GM23338 (cell line): ENCODE results near the gene SYK. TPM values are rescaled to one million over a fixed set of nuclear protein-coding genes. Genes with fewer than 3 reads are reported as not detected.

ENCODE experiments used
- ATAC-seq: fragments of 200-7000 bp; cut with Tn5 transposase; 3 replicates; pipeline ENCODE4 v1.9.1; 2020
- DNase-seq: peaks from one replicate; pipeline ENCODE4 v3.0.0-alpha.2; 2015; ENCODE audit warnings: low spot score
- H2AFZ ChIP-seq: fragments of 200-600 bp; sonication (generic); 2 replicates; pipeline ENCODE4 v1.8.0; 2016; ENCODE audit warnings: antibody characterized with exemption, mild to moderate bottlenecking, moderate library complexity
- H3F3A ChIP-seq: fragments of 200-600 bp; sonication (generic); replicated peaks from 2 replicates; pipeline ENCODE4 v1.8.0; 2017; ENCODE audit warnings: antibody characterized with exemption, mixed run types, low read depth
- H3K27ac ChIP-seq: fragments of 200-600 bp; sonication (generic); 2 replicates; pipeline ENCODE4 v1.6.1; 2016; ENCODE audit warnings: low read depth
- H3K27me3 ChIP-seq: fragments of 200-600 bp; sonication (generic); 2 replicates; pipeline ENCODE4 v1.8.0; 2016; ENCODE audit warnings: mild to moderate bottlenecking, mixed run types, moderate library complexity; ENCODE audit not compliant: insufficient read depth
- H3K36me3 ChIP-seq: fragments of 200-600 bp; sonication (generic); 2 replicates; pipeline ENCODE4 v1.8.0; 2016; ENCODE audit warnings: mild to moderate bottlenecking; ENCODE audit not compliant: insufficient read depth
- H3K4me1 ChIP-seq: fragments of 200-600 bp; sonication (generic); 2 replicates; pipeline ENCODE4 v1.8.0; 2016; ENCODE audit warnings: mild to moderate bottlenecking, moderate library complexity; ENCODE audit not compliant: insufficient read depth
- H3K4me2 ChIP-seq: fragments of 200-600 bp; sonication (generic); 2 replicates; pipeline ENCODE4 v1.7.1; 2017; ENCODE audit warnings: mixed run types
- H3K4me3 ChIP-seq: fragments of 200-600 bp; sonication (generic); 2 replicates; pipeline ENCODE4 v1.6.1; 2016; ENCODE audit warnings: mixed run types
- H3K79me2 ChIP-seq: fragments of 200-600 bp; sonication (generic); replicated peaks from 2 replicates; pipeline ENCODE4 v1.8.0; 2017; ENCODE audit warnings: mild to moderate bottlenecking; ENCODE audit not compliant: insufficient read depth
- H3K9me2 ChIP-seq: fragments of 200-600 bp; sonication (generic); 2 replicates; pipeline ENCODE4 v1.8.0; 2017; ENCODE audit not compliant: insufficient read depth
- H4K20me1 ChIP-seq: fragments of 200-600 bp; sonication (generic); replicated peaks from 2 replicates; pipeline ENCODE4 v1.8.0; 2017; ENCODE audit warnings: mild to moderate bottlenecking; ENCODE audit not compliant: insufficient read depth
- H3K27ac Mint-ChIP-seq: 2 replicates; pipeline ENCODE4 v1.8.0; 2020; ENCODE audit warnings: inconsistent platforms, mild to moderate bottlenecking, moderate library complexity, mixed read lengths
- H3K27me3 Mint-ChIP-seq: 3 replicates; pipeline ENCODE4 v1.8.0; 2022; ENCODE audit warnings: low read depth, mild to moderate bottlenecking, moderate library complexity, mixed read lengths, inconsistent platforms; ENCODE audit not compliant: insufficient read depth, poor library complexity
- H3K36me3 Mint-ChIP-seq: 3 replicates; pipeline ENCODE4 v1.8.0; 2021; ENCODE audit warnings: low read depth, mild to moderate bottlenecking, inconsistent platforms, moderate library complexity, mixed read lengths
- H3K4me1 Mint-ChIP-seq: 3 replicates; pipeline ENCODE4 v1.8.0; 2020; ENCODE audit warnings: mild to moderate bottlenecking, inconsistent platforms, mixed read lengths
- H3K4me3 Mint-ChIP-seq: 3 replicates; pipeline ENCODE4 v1.8.0; 2021; ENCODE audit warnings: moderate library complexity, mild to moderate bottlenecking, inconsistent platforms, mixed read lengths
- H3K9me3 Mint-ChIP-seq: 3 replicates; pipeline ENCODE4 v1.8.0; 2020; ENCODE audit warnings: moderate library complexity, mild to moderate bottlenecking, inconsistent platforms, mixed read lengths
- CREB1 ChIP-seq: fragments of 250-450 bp; sonication (Bioruptor Pico); IDR thresholded peaks from 2 replicates; pipeline ENCODE4 v1.5.0; 2020; ENCODE audit warnings: low read depth, mild to moderate bottlenecking, moderate library complexity
- EZH2 ChIP-seq: fragments of 200-600 bp; sonication (generic); IDR thresholded peaks from one replicate; pipeline ENCODE4 v1.8.0; 2017; ENCODE audit warnings: antibody characterized with exemption, mild to moderate bottlenecking, low read depth; ENCODE audit not compliant: unreplicated experiment
- EZH2phosphoT487 ChIP-seq: fragments of 200-600 bp; sonication (generic); IDR thresholded peaks from one replicate; pipeline ENCODE4 v1.8.1; 2018; ENCODE audit warnings: antibody characterized with exemption; ENCODE audit not compliant: unreplicated experiment
- JUNB ChIP-seq: IDR thresholded peaks from one replicate; pipeline ENCODE4 v1.6.1; 2016; ENCODE audit warnings: antibody characterized with exemption; ENCODE audit not compliant: unreplicated experiment
- NANOG ChIP-seq: IDR thresholded peaks from 2 replicates; pipeline ENCODE4 v1.6.1; 2016; ENCODE audit warnings: antibody characterized with exemption, borderline replicate concordance
- POLR2AphosphoS5 ChIP-seq: IDR thresholded peaks from 2 replicates; pipeline ENCODE4 v1.6.1; 2016; ENCODE audit warnings: antibody characterized with exemption, low read depth
- REST ChIP-seq: IDR thresholded peaks from one replicate; pipeline ENCODE4 v1.6.1; 2018; ENCODE audit warnings: antibody characterized with exemption; ENCODE audit not compliant: unreplicated experiment
- STAT1 ChIP-seq: IDR thresholded peaks from one replicate; pipeline ENCODE4 v1.6.1; 2016; ENCODE audit warnings: antibody characterized with exemption; ENCODE audit not compliant: unreplicated experiment
- ZNF114 ChIP-seq: fragments of 250-450 bp; sonication (Bioruptor Pico); IDR thresholded peaks from 2 replicates; pipeline ENCODE4 v1.5.0; 2020; ENCODE audit warnings: mild to moderate bottlenecking, moderate library complexity
- ZNF331 ChIP-seq: fragments of 250-450 bp; sonication (Bioruptor Pico); IDR thresholded peaks from 2 replicates; pipeline ENCODE4 v1.5.0; 2020; ENCODE audit warnings: low read depth, mild to moderate bottlenecking, moderate library complexity
- polyA plus RNA-seq: library from polyadenylated mRNA; unstranded; fragments of >200 nt; fragmentation: Nextera tagmentation; extraction: Ambion mirVana; gene quantifications from 2 replicates; pipeline ENCODE4 v1.2.1, GENCODE V29; 2016
- total RNA-seq: library from RNA; depleted of rRNA; stranded (reverse); fragments of >200 nt; shearing (Covaris generic); gene quantifications from 2 replicates; pipeline ENCODE4 v1.2.3, GENCODE V29; 2014
- TF ChIP-seq, protein P1 (sequence below): IDR thresholded peaks from 2 replicates; pipeline ENCODE4 v1.6.1; 2016; ENCODE audit warnings: antibody characterized with exemption
- TF ChIP-seq, protein P2 (sequence below), 2 experiments: fragments of 200-600 bp in 1 of 2; sonication (generic) in 1 of 2; conservative IDR thresholded peaks; 2 replicates each; pipeline versions ENCODE4 v1.5.1 to v1.6.1; 2016 to 2017; ENCODE audit warnings: antibody characterized with exemption in 2 of 2, low read depth in 2 of 2, mild to moderate bottlenecking in 2 of 2, moderate library complexity in 1 of 2
- TF ChIP-seq, protein P3 (sequence below): fragments of 250-450 bp; sonication (Bioruptor Pico); IDR thresholded peaks from 2 replicates; pipeline ENCODE4 v1.5.0; 2020; ENCODE audit warnings: mild to moderate bottlenecking, moderate library complexity

Gene SYK
- total and polyA plus RNA-seq, 2 experiments from 2014 or later = 1.5 to 5.8 TPM

GRCh38 chr9:90907790-90908189 is 106.2 kb downstream of the SYK start:
- DNase-seq (no peak), ATAC-seq (no peak)
- Histone ChIP-seq H2AFZ (no peak overlapping the region), H3K4me3 (no peak overlapping the region), H3K79me2 (no peaks in the 10 kb centered on the region), H3K27me3 (no peaks in the 10 kb centered on the region), H4K20me1 (no peaks in the 10 kb centered on the region), H3K4me2 (no peak overlapping the region), H3K27ac (no peak overlapping the region), H3K9me2 (no peaks in the 10 kb centered on the region), H3K36me3 (no peaks in the 10 kb centered on the region), H3K4me1 (no peaks in the 10 kb centered on the region), H3F3A (no peaks in the 10 kb centered on the region)
- TF ChIP-seq CREB1 (CRISPR knock-in tag) (no peak), STAT1 (no peak), EZH2phosphoT487 (no peak), ZNF114 (CRISPR knock-in tag) (no peak), REST (no peak), NANOG (no peak), POLR2AphosphoS5 (no peak), JUNB (no peak), EZH2 (no peak), ZNF331 (no peak)
- TF ChIP-seq, protein P1, sequence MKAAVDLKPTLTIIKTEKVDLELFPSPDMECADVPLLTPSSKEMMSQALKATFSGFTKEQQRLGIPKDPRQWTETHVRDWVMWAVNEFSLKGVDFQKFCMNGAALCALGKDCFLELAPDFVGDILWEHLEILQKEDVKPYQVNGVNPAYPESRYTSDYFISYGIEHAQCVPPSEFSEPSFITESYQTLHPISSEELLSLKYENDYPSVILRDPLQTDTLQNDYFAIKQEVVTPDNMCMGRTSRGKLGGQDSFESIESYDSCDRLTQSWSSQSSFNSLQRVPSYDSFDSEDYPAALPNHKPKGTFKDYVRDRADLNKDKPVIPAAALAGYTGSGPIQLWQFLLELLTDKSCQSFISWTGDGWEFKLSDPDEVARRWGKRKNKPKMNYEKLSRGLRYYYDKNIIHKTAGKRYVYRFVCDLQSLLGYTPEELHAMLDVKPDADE = no peak
- TF ChIP-seq, protein P2, sequence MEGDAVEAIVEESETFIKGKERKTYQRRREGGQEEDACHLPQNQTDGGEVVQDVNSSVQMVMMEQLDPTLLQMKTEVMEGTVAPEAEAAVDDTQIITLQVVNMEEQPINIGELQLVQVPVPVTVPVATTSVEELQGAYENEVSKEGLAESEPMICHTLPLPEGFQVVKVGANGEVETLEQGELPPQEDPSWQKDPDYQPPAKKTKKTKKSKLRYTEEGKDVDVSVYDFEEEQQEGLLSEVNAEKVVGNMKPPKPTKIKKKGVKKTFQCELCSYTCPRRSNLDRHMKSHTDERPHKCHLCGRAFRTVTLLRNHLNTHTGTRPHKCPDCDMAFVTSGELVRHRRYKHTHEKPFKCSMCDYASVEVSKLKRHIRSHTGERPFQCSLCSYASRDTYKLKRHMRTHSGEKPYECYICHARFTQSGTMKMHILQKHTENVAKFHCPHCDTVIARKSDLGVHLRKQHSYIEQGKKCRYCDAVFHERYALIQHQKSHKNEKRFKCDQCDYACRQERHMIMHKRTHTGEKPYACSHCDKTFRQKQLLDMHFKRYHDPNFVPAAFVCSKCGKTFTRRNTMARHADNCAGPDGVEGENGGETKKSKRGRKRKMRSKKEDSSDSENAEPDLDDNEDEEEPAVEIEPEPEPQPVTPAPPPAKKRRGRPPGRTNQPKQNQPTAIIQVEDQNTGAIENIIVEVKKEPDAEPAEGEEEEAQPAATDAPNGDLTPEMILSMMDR (conservative IDR thresholded peaks at IDR 0.05; ENCODE audit: low read depth in 2 of 2) = no peak
- TF ChIP-seq, protein P3, sequence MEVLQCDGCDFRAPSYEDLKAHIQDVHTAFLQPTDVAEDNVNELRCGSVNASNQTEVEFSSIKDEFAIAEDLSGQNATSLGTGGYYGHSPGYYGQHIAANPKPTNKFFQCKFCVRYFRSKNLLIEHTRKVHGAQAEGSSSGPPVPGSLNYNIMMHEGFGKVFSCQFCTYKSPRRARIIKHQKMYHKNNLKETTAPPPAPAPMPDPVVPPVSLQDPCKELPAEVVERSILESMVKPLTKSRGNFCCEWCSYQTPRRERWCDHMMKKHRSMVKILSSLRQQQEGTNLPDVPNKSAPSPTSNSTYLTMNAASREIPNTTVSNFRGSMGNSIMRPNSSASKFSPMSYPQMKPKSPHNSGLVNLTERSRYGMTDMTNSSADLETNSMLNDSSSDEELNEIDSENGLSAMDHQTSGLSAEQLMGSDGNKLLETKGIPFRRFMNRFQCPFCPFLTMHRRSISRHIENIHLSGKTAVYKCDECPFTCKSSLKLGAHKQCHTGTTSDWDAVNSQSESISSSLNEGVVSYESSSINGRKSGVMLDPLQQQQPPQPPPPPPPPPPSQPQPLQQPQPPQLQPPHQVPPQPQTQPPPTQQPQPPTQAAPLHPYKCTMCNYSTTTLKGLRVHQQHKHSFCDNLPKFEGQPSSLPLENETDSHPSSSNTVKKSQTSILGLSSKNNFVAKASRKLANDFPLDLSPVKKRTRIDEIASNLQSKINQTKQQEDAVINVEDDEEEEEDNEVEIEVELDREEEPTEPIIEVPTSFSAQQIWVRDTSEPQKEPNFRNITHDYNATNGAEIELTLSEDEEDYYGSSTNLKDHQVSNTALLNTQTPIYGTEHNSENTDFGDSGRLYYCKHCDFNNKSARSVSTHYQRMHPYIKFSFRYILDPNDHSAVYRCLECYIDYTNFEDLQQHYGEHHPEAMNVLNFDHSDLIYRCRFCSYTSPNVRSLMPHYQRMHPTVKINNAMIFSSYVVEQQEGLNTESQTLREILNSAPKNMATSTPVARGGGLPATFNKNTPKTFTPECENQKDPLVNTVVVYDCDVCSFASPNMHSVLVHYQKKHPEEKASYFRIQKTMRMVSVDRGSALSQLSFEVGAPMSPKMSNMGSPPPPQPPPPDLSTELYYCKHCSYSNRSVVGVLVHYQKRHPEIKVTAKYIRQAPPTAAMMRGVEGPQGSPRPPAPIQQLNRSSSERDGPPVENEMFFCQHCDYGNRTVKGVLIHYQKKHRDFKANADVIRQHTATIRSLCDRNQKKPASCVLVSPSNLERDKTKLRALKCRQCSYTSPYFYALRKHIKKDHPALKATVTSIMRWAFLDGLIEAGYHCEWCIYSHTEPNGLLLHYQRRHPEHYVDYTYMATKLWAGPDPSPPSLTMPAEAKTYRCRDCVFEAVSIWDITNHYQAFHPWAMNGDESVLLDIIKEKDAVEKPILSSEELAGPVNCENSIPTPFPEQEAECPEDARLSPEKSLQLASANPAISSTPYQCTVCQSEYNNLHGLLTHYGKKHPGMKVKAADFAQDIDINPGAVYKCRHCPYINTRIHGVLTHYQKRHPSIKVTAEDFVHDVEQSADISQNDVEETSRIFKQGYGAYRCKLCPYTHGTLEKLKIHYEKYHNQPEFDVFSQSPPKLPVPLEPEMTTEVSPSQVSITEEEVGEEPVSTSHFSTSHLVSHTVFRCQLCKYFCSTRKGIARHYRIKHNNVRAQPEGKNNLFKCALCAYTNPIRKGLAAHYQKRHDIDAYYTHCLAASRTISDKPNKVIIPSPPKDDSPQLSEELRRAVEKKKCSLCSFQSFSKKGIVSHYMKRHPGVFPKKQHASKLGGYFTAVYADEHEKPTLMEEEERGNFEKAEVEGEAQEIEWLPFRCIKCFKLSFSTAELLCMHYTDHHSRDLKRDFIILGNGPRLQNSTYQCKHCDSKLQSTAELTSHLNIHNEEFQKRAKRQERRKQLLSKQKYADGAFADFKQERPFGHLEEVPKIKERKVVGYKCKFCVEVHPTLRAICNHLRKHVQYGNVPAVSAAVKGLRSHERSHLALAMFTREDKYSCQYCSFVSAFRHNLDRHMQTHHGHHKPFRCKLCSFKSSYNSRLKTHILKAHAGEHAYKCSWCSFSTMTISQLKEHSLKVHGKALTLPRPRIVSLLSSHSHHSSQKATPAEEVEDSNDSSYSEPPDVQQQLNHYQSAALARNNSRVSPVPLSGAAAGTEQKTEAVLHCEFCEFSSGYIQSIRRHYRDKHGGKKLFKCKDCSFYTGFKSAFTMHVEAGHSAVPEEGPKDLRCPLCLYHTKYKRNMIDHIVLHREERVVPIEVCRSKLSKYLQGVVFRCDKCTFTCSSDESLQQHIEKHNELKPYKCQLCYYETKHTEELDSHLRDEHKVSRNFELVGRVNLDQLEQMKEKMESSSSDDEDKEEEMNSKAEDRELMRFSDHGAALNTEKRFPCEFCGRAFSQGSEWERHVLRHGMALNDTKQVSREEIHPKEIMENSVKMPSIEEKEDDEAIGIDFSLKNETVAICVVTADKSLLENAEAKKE (CRISPR knock-in tag) = no peak
- peaks cover 1% of the 10 kb centered on the region for H3K27me3 Mint-ChIP-seq
- no peak overlapping the region for H3K4me3 Mint-ChIP-seq
- peaks cover 6% of the 10 kb centered on the region; the same call in 2 of the 3 replicates for H3K36me3 Mint-ChIP-seq
- peaks cover 11% of the 10 kb centered on the region; the same call in 2 of the 3 replicates for H3K9me3 Mint-ChIP-seq
- H3K27ac Mint-ChIP-seq = no peak overlapping the region
- H3K4me1 Mint-ChIP-seq = no peaks in the 10 kb centered on the region
